SK-N-SH (cell line): Measurements from ENCODE around the gene AKT3. TPM values are rescaled to one million over a fixed set of nuclear protein-coding genes. Genes with fewer than 3 reads are reported as not detected.

ENCODE experiments used
- CTCF ChIA-PET: fragments of 300-600, 350-600 bp; formaldehyde crosslinking; extraction: SDS; loops from one replicate; lab custom pipeline; 2021; lab: Yijun Ruan, JAX
- POLR2A ChIA-PET: fragments of 350-600 bp; sonication (Branson Sonifier 250); formaldehyde crosslinking; extraction: SDS; loops from one replicate; lab custom pipeline; 2020; ENCODE audit warnings: antibody characterized with exemption, inconsistent platforms; lab: Yijun Ruan, JAX
- DNase-seq: peaks from one replicate; pipeline ENCODE4 v3.0.0; 2012
- H2AFZ ChIP-seq: fragments of 200-600 bp; sonication (generic); 2 replicates; pipeline ENCODE4 v1.8.1; 2016; ENCODE audit warnings: antibody characterized with exemption, mild to moderate bottlenecking, low read depth
- H3F3A ChIP-seq: fragments of 200-600 bp; sonication (generic); replicated peaks from 2 replicates; pipeline ENCODE3; 2016; ENCODE audit warnings: antibody characterized with exemption, mild to moderate bottlenecking; ENCODE audit not compliant: insufficient read depth
- H3K27ac ChIP-seq, 2 experiments: fragments of 200-500 bp in 1 of 2; fragments of 200-600 bp in 1 of 2; sonication (Bioruptor generic) in 1 of 2; sonication (generic), shearing (Covaris generic) in 1 of 2; 2 replicates each; pipeline versions ENCODE4 v1.5.1 to v1.6.1; 2014 to 2016; ENCODE audit warnings: low read depth in 2 of 2, inconsistent platforms in 1 of 2, low read length in 1 of 2, mild to moderate bottlenecking in 1 of 2, mixed read lengths in 1 of 2
- H3K27me3 ChIP-seq: fragments of 200-600 bp; sonication (generic), shearing (Covaris generic); 2 replicates; pipeline ENCODE4 v1.6.1; 2016; ENCODE audit warnings: mixed run types; ENCODE audit not compliant: insufficient read depth
- H3K36me3 ChIP-seq, 2 experiments: fragments of 200-500 bp in 1 of 2; fragments of 200-600 bp in 1 of 2; sonication (Bioruptor generic) in 1 of 2; sonication (generic) in 1 of 2; replicated peaks in 1 of 2; 2 replicates each; pipeline versions ENCODE3 to v1.5.1; 2014 to 2016; ENCODE audit warnings: low read length in 1 of 2, mild to moderate bottlenecking in 1 of 2; ENCODE audit not compliant: insufficient read depth in 2 of 2, control insufficient read depth in 1 of 2
- H3K4me1 ChIP-seq, 2 experiments: fragments of 200-500 bp in 1 of 2; fragments of 200-600 bp in 1 of 2; sonication (Bioruptor generic) in 1 of 2; sonication (generic), shearing (Covaris generic) in 1 of 2; 2 replicates each; pipeline versions ENCODE4 v1.5.1 to v1.6.1; 2014 to 2016; ENCODE audit warnings: low read depth in 1 of 2, low read length in 1 of 2, mixed run types in 1 of 2; ENCODE audit not compliant: insufficient read depth in 2 of 2, control insufficient read depth in 1 of 2
- H3K4me2 ChIP-seq: fragments of 200-600 bp; sonication (generic), shearing (Covaris generic); 2 replicates; pipeline ENCODE4 v1.6.1; 2017; ENCODE audit warnings: mixed run types
- H3K4me3 ChIP-seq, 2 experiments: fragments of 200-500 bp in 1 of 2; fragments of 200-600 bp in 1 of 2; sonication (Bioruptor generic) in 1 of 2; sonication (generic), shearing (Covaris generic) in 1 of 2; 2 replicates each; pipeline versions ENCODE4 v1.5.1 to v1.8.1; 2014 to 2016; ENCODE audit warnings: low read depth in 2 of 2, inconsistent platforms in 1 of 2, low read length in 1 of 2, mild to moderate bottlenecking in 1 of 2, mixed read lengths in 1 of 2, moderate library complexity in 1 of 2
- H3K79me2 ChIP-seq: fragments of 200-600 bp; sonication (generic); 2 replicates; pipeline ENCODE4 v1.8.1; 2017; ENCODE audit warnings: mild to moderate bottlenecking; ENCODE audit not compliant: insufficient read depth
- H3K9ac ChIP-seq: fragments of 200-600 bp; sonication (generic); 2 replicates; pipeline ENCODE4 v1.6.1; 2017; ENCODE audit warnings: mixed run types
- H3K9me2 ChIP-seq: fragments of 200-600 bp; sonication (generic); 2 replicates; pipeline ENCODE4 v1.6.1; 2017; ENCODE audit warnings: mixed run types
- H3K9me3 ChIP-seq: fragments of 200-600 bp; sonication (generic); 2 replicates; pipeline ENCODE4 v1.6.1; 2017; ENCODE audit warnings: mixed run types, mild to moderate bottlenecking, moderate library complexity
- H4K20me1 ChIP-seq: fragments of 200-600 bp; sonication (generic); 2 replicates; pipeline ENCODE4 v1.6.1; 2017; ENCODE audit warnings: mild to moderate bottlenecking, mixed run types; ENCODE audit not compliant: insufficient read depth
- FOXJ3 ChIP-seq: sonication (generic); formaldehyde crosslinking; IDR thresholded peaks from 2 replicates; pipeline ENCODE4 v1.5.1; 2020; ENCODE audit warnings: mild to moderate bottlenecking, missing genetic modification reagents
- GATA2 ChIP-seq: sonication (generic); formaldehyde crosslinking; IDR thresholded peaks from 2 replicates; pipeline ENCODE4 v1.5.0; 2020; ENCODE audit warnings: mild to moderate bottlenecking, missing genetic modification reagents
- POLR2AphosphoS5 ChIP-seq: IDR thresholded peaks from 2 replicates; pipeline ENCODE4 v1.6.1; 2012; ENCODE audit warnings: low read depth, low read length
- RFX5 ChIP-seq: IDR thresholded peaks from 2 replicates; pipeline ENCODE4 v1.6.1; 2012; ENCODE audit warnings: mild to moderate bottlenecking, improper control_type of control experiment, low read length
- RXRA ChIP-seq: IDR thresholded peaks from 2 replicates; pipeline ENCODE4 v1.4.0; 2012; ENCODE audit warnings: low read depth, mild to moderate bottlenecking, borderline replicate concordance
- SMC3 ChIP-seq: IDR thresholded peaks from 2 replicates; pipeline ENCODE4 v1.6.1; 2012; ENCODE audit warnings: low read depth, low read length, improper control_type of control experiment
- WGBS: methylation state at CpG from one replicate; pipeline ENCODE4 v1.1.6; 2017; ENCODE audit warnings: low lambda C conversion rate; 5-methylcytosine and 5-hydroxymethylcytosine counted together
- polyA plus RNA-seq, 3 experiments: library from polyadenylated mRNA; depleted of rRNA; stranded (reverse); fragments of >200 nt; gene quantifications; 2 replicates each; pipeline ENCODE4 v1.2.3, GENCODE V29; 2012
- TF ChIP-seq, protein P1 (sequence below): IDR thresholded peaks from 2 replicates; pipeline ENCODE4 v1.4.0; 2012; ENCODE audit warnings: low read depth, borderline replicate concordance
- TF ChIP-seq, protein P2 (sequence below): IDR thresholded peaks from 2 replicates; pipeline ENCODE4 v1.4.0; 2012; ENCODE audit warnings: low read depth
- TF ChIP-seq, protein P3 (sequence below): fragments of 200-600 bp; sonication (generic); IDR thresholded peaks from 2 replicates; pipeline ENCODE4 v1.6.1; 2017; ENCODE audit warnings: antibody characterized with exemption, mild to moderate bottlenecking, moderate library complexity
- TF ChIP-seq, protein P4 (sequence below): fragments of 150-350 bp; IDR thresholded peaks from 2 replicates; pipeline ENCODE4 v1.6.1; 2016; ENCODE audit warnings: mild to moderate bottlenecking, low read depth, low read length

Gene AKT3
- polyA plus RNA-seq, 1 of the 3 experiments (the other 2 are of a cell fraction) = 12.7 TPM

DNA sequence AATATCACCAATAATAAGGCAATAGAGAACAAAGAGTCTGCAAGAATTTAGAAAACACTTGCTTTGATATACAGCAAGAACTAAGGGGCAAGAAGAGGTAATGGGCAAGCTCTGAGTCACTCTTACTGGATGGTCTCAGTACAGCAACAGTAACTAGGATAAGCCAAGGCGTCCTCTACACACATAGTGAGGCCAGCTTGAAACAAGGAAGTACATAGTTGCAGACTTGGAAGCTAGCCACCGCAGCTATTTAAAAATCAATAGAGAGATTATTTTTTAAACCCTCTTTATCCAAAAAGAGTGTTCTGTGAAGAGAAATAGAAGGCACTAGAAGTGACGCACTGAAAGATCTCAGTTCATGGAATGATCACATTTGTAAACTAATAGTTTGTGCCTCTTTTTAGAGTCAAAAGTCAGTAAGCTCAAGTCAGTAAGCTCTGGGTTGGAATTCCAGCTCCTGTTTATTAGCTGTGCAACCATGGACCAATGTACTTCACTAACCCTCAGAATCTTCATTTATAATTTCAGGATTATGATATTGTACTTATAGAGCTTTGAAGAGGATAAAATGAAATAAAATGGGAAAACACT, 118.6 kb downstream of the AKT3 start:
- TF ChIP-seq, protein P1, sequence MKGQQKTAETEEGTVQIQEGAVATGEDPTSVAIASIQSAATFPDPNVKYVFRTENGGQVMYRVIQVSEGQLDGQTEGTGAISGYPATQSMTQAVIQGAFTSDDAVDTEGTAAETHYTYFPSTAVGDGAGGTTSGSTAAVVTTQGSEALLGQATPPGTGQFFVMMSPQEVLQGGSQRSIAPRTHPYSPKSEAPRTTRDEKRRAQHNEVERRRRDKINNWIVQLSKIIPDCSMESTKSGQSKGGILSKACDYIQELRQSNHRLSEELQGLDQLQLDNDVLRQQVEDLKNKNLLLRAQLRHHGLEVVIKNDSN = no peak
- TF ChIP-seq, protein P2, sequence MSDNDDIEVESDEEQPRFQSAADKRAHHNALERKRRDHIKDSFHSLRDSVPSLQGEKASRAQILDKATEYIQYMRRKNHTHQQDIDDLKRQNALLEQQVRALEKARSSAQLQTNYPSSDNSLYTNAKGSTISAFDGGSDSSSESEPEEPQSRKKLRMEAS = no peak
- Histone ChIP-seq H3K27ac (no peak overlapping the region), H3K9ac (no peak overlapping the region)

DNA sequence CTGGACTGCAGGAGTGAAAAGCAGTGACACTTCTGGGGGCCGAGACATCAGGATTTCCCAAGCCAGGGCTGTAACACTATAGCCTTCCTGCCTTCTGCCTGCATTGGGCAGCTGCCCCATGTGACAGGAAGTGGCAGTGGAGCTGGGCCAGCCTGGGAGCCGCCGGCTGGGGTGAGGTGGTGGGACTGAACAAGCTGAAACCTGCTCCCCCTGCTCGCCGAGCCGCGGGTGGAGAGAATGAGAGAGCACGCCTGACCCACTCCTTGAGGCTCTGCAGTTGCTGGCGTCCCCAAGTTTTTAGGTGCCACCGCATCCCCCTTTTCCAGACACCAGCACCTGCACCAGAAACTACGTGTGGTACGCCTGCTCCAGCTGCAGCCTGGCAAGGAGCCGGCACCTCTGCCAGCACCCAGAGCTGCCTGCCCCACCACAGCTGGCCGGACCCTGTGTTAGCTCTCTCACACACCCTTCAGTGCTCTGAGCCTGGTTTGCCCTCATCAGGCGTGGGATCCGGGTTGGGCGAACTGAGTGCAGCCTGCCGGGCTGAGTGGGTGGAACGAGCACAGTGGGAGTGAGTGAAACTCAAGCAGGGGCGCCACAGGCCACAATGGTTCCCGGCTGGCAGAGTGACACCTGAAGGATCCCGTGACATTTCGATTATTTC, 119.4 kb downstream of the AKT3 start:
- Histone ChIP-seq H3K4me3 (no peak overlapping the region), H3F3A (no peaks in the 10 kb centered on the region), H3K9ac (no peak overlapping the region), H3K79me2 (peaks cover 69% of the 10 kb centered on the region), H3K27ac (no peak overlapping the region), H3K27me3 (no peaks in the 10 kb centered on the region), H2AFZ (no peak overlapping the region), H3K9me2 (no peaks in the 10 kb centered on the region), H3K4me1 (peaks cover 0 to under 1% of the 10 kb centered on the region in 2 experiments; a peak in 2 of 4 replicates), H4K20me1 (no peaks in the 10 kb centered on the region), H3K4me2 (no peak overlapping the region), H3K36me3 (peaks cover 6 to 10% of the 10 kb centered on the region in 2 experiments), H3K9me3 (no peaks in the 10 kb centered on the region)
- 96% methylated on average over 17 of the region's 23 CpGs for WGBS
- TF ChIP-seq, protein P3, sequence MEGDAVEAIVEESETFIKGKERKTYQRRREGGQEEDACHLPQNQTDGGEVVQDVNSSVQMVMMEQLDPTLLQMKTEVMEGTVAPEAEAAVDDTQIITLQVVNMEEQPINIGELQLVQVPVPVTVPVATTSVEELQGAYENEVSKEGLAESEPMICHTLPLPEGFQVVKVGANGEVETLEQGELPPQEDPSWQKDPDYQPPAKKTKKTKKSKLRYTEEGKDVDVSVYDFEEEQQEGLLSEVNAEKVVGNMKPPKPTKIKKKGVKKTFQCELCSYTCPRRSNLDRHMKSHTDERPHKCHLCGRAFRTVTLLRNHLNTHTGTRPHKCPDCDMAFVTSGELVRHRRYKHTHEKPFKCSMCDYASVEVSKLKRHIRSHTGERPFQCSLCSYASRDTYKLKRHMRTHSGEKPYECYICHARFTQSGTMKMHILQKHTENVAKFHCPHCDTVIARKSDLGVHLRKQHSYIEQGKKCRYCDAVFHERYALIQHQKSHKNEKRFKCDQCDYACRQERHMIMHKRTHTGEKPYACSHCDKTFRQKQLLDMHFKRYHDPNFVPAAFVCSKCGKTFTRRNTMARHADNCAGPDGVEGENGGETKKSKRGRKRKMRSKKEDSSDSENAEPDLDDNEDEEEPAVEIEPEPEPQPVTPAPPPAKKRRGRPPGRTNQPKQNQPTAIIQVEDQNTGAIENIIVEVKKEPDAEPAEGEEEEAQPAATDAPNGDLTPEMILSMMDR = no peak
- TF ChIP-seq, protein P4, sequence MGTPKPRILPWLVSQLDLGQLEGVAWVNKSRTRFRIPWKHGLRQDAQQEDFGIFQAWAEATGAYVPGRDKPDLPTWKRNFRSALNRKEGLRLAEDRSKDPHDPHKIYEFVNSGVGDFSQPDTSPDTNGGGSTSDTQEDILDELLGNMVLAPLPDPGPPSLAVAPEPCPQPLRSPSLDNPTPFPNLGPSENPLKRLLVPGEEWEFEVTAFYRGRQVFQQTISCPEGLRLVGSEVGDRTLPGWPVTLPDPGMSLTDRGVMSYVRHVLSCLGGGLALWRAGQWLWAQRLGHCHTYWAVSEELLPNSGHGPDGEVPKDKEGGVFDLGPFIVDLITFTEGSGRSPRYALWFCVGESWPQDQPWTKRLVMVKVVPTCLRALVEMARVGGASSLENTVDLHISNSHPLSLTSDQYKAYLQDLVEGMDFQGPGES = no peak
- TF ChIP-seq SMC3 (no peak), POLR2AphosphoS5 (no peak), RXRA (no peak), GATA2 (CRISPR knock-in tag) (no peak), RFX5 (no peak), FOXJ3 (CRISPR knock-in tag) (no peak)
- POLR2A ChIA-PET = no interaction called here
- CTCF ChIA-PET = interaction anchor here (0.5 to 1.2 kb wide), 5 partner anchors 17 to 569 kb away, joined by 3 to 4 read pairs (median 3); no protein-coding TSS in a partner anchor
- no peak for DNase-seq

More for the DNA sequence above, 118.6 kb downstream of the AKT3 start:
- Histone ChIP-seq H3K9me3 (no peaks in the 10 kb centered on the region), H3K36me3 (peaks cover 6 to 10% of the 10 kb centered on the region in 2 experiments), H3K4me1 (no peaks in the 10 kb centered on the region; a peak in 1 of 4 replicates), H3K4me2 (no peak overlapping the region), H3K9me2 (no peaks in the 10 kb centered on the region), H4K20me1 (no peaks in the 10 kb centered on the region), H3F3A (no peaks in the 10 kb centered on the region), H3K27me3 (no peaks in the 10 kb centered on the region), H3K4me3 (no peak overlapping the region), H3K79me2 (peaks cover 67% of the 10 kb centered on the region), H2AFZ (no peak overlapping the region)
- 93% methylated on average over 3 of the region's 3 CpGs for WGBS
- no peak for DNase-seq
- ChIA-PET CTCF (interaction anchor here (0.5 to 1.3 kb wide), 7 partner anchors 9 to 568 kb away, joined by 3 to 5 read pairs (median 3); no protein-coding TSS in a partner anchor), POLR2A (no interaction called here)
